Measurements from ENCODE around the gene NCKAP5.

The NCKAP5 gene

GRCh38 chr2:133345638-133346037 is 222.6 kb downstream of the NCKAP5 start:
- TF ChIP-seq CTCF (IDR thresholded peaks at IDR 0.05; ENCODE audit: control insufficient read depth, extremely low read depth, insufficient read depth) = no peak
- H3K4me3 ChIP-seq (ENCODE audit: low read depth, low read length) = no peak overlapping the region

GRCh38 chr2:133344849-133345248 is 223.4 kb downstream of the NCKAP5 start:
- DNase-seq (ENCODE audit: low read depth) = no peak
- no peak overlapping the region for H3K4me3 ChIP-seq (ENCODE audit: low read depth, low read length)
- TF ChIP-seq CTCF (IDR thresholded peaks at IDR 0.05; ENCODE audit: control insufficient read depth, extremely low read depth, insufficient read depth) = no peak

More at GRCh38 chr2:133345638-133346037, 222.6 kb downstream of the NCKAP5 start:
- no peak for DNase-seq (ENCODE audit: low read depth)

- no peak for DNase-seq (ENCODE audit: low read depth)
- no peak for TF ChIP-seq CTCF (IDR thresholded peaks at IDR 0.05; ENCODE audit: control insufficient read depth, extremely low read depth, insufficient read depth)
- no peak overlapping the region for H3K4me3 ChIP-seq (ENCODE audit: low read depth, low read length)
Measured at GRCh38 chr2:133343018-133343352, 225.3 kb downstream of the NCKAP5 start.

GRCh38 chr2:133342286-133343017 is 225.8 kb downstream of the NCKAP5 start:
- no peak overlapping the region for H3K4me3 ChIP-seq (ENCODE audit: low read depth, low read length)
- no peak for DNase-seq (ENCODE audit: low read depth)
- TF ChIP-seq CTCF (IDR thresholded peaks at IDR 0.05; ENCODE audit: control insufficient read depth, extremely low read depth, insufficient read depth) = no peak

- TF ChIP-seq CTCF (IDR thresholded peaks at IDR 0.05; ENCODE audit: control insufficient read depth, extremely low read depth, insufficient read depth) = no peak
- H3K4me3 ChIP-seq (ENCODE audit: low read depth, low read length) = no peak overlapping the region
- DNase-seq (ENCODE audit: low read depth) = no peak
Measured at GRCh38 chr2:133341575-133341974, 226.7 kb downstream of the NCKAP5 start.

GRCh38 chr2:133338224-133338623 is 230.0 kb downstream of the NCKAP5 start:
- TF ChIP-seq CTCF (IDR thresholded peaks at IDR 0.05; ENCODE audit: control insufficient read depth, extremely low read depth, insufficient read depth) = no peak
- no peak overlapping the region for H3K4me3 ChIP-seq (ENCODE audit: low read depth, low read length)
- DNase-seq (ENCODE audit: low read depth) = no peak

GRCh38 chr2:133334923-133335322 is 233.3 kb downstream of the NCKAP5 start:
- no peak for TF ChIP-seq CTCF (IDR thresholded peaks at IDR 0.05; ENCODE audit: control insufficient read depth, extremely low read depth, insufficient read depth)
- DNase-seq (ENCODE audit: low read depth) = no peak
- no peak overlapping the region for H3K4me3 ChIP-seq (ENCODE audit: low read depth, low read length)

Data from LNCaP clone FGC (cell line).